Skin of body (tissue), 3 donors: Measurements from ENCODE around the gene IGFBP1. TPM values are rescaled to one million over a fixed set of nuclear protein-coding genes. Genes with fewer than 3 reads are reported as not detected.
"Not testable (repeated sequence)": the region's sequence is repeated elsewhere in the genome, so short reads cannot be mapped to it uniquely, and the experiment has no call there.

Experiments
- DNase-seq: peaks from one replicate; lab custom pipeline; 2025; lab: John Stamatoyannopoulos, UW
- small RNA-seq: library from RNA; depleted of rRNA; stranded (forward); fragments of <200 nt; gene quantifications from one replicate; pipeline ENCODE3, GENCODE V24; 2014; ENCODE audit warnings: low replicate concordance
- total RNA-seq: library from RNA; depleted of rRNA; stranded (reverse); fragments of >200 nt; gene quantifications from one replicate; pipeline ENCODE4 v1.2.3, GENCODE V29; 2014

The IGFBP1 gene
- total RNA-seq, 1 donor from 2014 or later, result 0.10 TPM

DNA sequence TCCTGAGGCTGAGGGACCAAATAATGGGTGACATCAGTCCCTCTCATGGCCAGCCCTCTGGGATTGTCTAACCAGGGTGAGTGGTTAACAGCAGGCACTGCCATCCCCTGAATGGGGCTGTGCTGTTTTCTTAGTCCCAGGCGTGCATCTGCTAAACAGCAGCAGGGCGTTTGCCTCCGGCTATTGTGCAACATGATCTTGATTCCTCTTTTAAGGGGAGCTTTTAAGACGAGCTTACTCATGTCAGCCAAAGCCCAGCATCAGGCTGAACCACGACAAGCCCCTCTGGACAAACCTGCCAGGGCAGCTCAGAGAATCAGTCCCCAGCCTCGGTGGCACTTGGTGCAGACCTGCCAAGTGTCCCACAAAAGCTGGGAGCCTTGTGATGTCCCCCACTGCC, 49.0 kb downstream of the IGFBP1 start:
- DNase-seq, result no peak

DNA sequence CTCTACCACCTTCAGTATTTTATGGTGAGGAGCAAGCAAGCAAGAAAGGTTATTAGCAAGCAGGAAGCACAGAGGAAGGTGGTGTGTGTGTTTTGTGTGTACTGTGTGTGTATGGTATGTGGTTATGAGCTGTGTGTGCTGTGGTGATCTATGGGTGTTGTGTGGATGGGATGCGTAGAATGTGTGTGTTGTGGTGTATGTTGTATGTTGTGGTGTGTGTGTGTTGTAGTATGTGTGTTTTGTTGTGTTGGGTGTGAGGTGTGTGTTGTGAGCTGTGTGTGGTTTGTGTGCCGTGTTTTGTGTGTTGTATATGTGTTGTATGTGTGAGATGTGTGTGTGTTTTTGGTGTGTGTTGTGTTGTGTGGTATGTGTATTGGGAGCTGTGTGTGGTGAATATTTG, 49.6 kb downstream of the IGFBP1 start:
- no peak for DNase-seq

DNA sequence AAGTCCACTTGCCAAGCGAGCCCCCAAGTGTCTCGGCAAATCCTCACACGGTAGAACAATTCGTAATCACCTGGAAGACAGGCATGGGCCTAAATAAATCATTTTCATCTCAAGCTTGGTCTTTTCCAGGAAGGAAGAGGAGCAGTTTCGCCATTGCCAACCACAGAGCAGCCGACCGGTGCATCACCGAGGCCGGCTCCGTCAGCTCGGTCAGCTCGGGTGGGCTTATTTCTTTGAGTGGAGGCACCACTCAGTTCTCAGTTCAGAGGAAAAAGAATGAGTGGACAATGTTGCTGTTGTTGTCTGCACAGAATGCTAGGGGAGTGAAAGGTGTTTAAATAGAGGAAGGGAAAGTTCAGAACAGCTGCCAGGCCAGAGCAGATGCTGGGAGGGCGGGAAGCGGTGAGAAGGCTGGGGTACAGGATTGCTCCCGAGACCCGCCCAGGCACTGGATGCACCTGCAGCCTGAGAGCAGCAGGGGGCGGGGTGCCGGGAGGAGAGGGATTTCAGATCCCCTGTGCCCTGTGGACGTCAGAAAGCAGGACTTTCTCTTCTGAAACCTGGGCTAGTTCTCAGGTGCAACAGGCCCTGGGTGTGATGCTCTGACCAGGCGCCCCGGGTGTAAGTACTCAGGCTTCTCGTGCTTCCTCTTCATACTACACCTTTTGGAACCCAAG, 50.5 kb downstream of the IGFBP1 start:
- DNase-seq, result no peak

DNA sequence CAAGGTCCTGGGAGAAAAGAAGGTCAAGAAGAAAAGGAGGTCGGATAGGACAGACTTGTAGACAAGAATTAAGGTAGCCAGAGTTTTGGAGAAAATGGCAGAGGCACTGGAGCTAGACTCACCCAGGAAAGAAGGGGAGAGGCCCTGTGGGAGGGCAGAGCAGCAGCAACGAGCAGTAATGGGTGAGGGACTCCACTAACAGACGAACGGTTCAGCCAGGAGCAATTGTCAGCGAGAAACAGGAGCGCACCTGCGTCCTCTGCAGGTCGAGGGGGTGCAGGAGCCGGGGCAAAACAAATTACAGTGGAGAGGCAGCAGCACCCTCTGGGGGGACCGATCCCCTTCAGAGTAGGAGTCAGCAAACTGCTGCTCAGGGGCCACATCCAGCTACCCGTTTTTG, 51.3 kb downstream of the IGFBP1 start:
- no peak for DNase-seq

DNA sequence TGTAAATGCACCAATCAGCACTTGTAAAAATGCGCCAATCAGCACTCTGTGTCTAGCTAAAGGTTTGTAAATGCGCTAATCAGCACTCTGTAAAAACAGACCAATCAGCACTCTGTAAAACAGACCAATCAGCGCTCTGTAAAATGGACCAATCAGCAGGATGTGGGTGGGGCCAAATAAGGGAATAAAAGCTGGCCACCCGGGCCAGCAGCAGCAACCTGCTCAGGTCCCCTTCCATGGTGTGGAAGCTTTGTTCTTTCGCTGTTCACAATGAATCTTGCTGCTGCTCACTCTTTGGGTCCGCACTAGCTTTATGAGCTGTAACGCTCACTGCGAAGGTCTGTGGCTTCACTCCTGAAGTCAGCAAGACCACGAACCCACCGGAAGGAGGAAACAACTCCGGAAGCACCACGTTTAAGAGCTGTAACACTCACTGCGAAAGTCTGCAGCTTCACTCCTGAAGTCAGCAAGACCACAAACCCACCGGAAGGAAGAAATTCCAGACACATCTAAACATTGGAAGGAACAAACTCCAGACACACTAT, 52.0 kb downstream of the IGFBP1 start:
- DNase-seq, result not testable (repeated sequence)

GRCh38 chr7:45940939-45941338, 52.7 kb downstream of the IGFBP1 start:
- no peak for DNase-seq

Small RNA genes within 50 kb of the gene (small RNA-seq; reads per million reads assigned to genes)
- gene RNU6-326P, result not detected

Other genes starting within 250 kb of the IGFBP1 start
- gene CCDC201, start 15.4 kb upstream of the IGFBP1 start, total RNA-seq, result not detected
- 211 TPM for gene IGFBP3, start 32.8 kb downstream of the IGFBP1 start, total RNA-seq